NCI-H2196 (cell line): Measurements from ENCODE around the gene ELMO1.

Experiments
- DNase-seq: peaks from one replicate; lab custom pipeline; 2025; ENCODE audit not compliant: unreplicated experiment; lab: John Stamatoyannopoulos, UW

ELMO1 gene

DNA sequence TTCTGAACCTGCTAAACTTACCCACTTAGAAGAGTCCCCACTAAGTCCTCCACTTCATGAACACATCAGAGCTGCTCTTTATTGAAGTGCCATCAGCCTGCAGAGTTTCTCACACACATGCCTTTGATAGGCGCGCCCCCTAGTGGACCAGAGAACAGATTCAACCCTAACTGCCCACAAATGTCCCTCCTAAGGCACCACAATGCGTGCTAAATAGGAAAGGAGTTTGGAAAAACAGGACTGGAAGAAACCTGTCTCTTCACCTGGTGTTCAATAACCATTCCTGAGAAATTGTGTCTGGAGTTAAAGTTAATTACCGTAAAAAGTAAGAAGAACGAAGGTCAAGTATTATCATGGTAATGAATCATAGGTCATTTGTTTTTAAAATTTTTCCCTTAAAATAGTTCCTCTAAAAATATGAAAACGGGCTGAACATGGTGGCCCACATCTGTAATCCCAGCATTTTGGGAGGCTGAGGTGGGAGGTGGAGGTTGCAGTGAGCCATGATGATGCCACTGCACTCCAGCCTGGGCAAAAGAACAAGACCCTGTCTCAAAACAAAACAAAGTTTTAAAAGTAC lies 249.7 kb downstream of the ELMO1 start:
- DNase-seq = peak; percentile 64

DNA sequence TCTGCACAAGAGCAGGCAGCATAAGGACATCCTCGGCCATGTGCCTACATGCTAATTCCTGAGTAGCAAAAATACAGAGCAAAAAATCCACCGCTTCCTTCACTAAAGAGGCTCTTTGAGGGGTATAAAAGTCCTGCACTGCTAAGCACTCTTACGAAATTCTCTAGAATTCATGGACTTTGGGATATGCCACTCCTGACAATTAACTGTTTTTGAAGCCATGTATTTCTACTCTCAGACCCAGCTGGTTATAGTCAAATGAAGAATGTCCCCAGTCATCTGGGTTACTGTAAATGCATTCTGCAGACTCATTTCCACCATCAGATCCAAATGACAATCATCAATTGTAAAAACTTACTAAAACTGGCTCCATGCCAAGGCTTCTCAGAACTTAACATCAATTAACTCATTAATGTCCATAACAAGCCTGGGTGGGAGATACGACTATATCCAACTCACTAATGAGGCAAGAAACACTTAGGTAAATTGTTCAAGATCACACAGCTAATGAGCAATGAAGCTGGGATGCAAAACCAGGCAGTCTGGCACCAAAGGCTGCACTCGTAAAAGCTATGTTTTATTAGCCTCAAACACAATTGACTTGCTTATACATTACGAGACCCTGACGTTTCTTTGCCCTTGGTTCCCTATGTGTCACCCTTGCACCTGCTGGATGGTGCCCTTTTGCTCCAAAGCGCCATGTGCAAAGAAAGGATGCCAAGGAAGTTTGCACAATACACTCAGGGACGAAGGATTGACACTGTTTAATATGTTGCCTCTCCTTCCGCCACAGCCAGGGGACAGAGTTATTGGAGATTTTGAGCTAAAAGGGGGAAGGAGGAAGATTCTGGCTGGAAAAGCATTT lies 250.4 kb downstream of the ELMO1 start:
- no peak for DNase-seq

DNA sequence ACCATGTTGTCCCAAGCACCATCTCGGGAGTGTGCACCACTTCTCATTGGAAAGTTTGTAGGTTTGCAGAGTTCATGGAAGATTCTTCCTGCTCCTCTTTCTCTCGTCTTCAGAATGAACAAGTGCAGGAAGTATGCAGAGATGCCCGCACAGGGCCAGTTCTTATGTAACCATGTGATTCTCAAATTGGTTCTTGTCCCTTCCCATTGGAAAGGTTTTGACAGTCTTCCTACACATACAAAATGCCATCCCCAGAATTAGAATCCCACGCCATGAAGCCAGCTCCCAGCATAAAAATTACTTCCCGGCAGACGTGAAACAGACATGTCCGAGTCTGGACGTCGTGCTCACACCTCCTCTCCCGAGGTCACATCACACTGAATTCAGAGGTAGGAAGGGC lies 251.6 kb downstream of the ELMO1 start:
- no peak for DNase-seq

DNA sequence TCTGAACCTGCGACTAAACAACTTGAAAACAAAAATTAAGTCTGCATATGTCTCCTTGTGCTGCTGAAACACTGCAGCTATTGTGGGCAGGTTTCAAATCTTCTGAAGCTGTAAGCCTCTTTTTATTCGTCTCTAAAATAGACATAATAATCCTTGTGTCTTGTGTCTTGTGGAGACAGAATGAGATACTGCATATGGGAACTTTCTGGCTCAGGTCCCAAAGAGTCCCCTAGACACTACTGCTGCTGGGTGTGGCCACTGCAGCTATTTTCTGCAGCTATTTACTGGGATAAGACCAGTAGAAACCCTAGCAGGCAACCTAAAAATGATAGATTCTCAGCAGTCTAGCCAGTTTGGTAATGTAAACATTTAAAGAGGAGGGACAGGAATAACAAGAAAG lies 252.0 kb downstream of the ELMO1 start:
- no peak for DNase-seq

DNA sequence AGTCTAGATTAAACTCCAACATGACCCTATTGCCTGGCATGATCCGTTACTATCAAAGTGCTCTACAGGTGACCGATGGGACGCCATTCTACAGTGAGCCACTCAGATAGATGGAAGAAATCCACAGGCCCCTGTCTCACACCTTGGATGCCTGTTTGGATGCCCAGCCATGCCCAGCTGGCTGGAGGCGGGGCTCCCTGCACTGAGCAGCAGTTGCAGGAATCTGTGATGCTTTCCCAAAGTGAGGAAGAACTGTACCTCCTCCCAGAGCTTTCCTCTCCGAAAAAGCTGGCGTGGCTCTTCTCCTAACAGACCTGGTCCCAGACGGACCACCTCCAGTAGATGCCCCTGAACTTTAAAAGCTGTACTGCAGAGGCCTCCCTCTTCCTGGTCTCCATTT lies 253.3 kb downstream of the ELMO1 start:
- DNase-seq = no peak

DNA sequence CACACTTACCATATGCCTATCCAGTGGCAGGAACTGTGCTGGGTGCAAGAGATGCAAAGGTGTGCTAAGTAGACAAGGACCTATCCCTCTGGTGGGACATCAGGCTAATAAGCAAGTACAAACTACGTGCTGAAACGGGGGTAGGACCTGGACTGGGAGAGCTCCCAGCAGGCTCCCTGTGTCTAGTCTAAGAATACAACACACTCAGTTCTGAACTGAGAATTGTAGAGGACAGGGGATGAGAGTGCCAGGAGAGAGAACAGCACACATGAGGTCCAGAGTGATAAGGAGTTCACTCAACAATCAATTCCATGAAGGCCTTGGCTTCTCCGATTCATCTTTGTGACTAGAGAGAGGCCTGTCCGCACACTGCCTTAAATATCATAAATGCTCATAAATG lies 253.7 kb downstream of the ELMO1 start:
- DNase-seq = no peak

DNA sequence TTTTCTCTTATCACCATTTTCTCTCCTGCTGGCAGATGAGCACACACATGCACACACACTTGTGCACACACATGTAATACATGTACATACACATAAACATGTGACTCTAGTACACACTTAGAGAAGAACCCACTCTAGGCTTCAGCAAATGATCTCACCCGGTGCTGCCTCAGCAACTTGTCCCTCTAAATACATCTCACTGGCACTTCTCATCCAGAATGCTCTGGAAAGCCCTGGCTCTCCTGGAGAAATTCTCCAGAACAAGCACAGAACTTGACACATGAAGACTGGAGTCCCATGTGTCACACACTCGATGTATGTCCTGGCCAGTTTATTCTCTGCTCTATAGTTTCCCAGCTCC lies 254.9 kb downstream of the ELMO1 start:
- DNase-seq = no peak

DNA sequence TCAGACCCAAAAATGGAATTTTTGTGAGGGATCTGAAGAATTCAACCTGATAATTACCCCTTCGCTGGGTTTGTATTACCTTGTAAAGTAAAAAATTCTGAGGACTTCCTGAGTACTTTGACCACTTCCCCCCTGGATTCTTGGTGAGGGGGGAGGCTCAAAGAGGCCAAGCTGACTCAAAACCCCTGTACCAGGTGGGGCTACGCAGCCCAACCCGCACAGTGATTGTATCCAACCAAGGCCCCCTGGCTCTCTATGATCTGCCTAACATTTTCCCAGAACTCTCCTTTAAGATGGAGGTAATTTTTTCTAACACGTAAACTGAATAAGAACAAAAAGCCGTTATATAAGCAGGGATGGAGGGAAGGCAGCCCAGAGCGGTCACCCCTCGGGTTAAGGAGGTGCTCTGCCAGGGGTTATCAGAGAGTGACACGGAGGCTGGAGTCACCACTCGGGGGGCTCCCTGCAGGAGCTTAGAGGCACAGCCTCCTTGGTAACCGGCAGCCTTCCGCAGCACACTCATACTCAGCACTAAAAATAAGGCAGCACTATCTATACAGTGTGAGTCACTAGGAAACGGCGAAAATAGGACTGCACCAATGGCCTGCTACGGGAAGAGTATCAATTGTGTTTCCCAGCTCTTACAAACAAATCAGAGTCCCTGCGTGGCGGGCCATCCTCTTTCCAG lies 255.4 kb downstream of the ELMO1 start:
- DNase-seq = no peak

DNA sequence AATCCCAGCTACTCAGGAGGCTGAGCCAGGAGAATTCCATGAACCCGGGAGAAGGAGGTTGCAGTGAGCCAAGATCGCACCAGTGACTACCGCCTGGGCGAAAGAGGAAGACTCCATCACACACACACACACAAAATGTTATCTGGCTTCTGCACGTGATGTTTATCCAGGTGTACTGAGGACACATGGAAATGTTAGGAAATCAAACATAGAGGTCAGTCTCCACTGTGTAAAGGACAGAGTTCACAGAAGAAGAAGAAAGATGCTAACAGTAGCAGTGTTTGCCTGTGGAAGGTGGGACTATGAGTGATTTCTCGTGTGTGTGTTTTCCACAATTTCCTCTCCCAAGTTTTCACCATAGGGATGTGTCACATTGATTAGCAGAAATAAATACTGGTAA lies 256.9 kb downstream of the ELMO1 start:
- DNase-seq = no peak

DNA sequence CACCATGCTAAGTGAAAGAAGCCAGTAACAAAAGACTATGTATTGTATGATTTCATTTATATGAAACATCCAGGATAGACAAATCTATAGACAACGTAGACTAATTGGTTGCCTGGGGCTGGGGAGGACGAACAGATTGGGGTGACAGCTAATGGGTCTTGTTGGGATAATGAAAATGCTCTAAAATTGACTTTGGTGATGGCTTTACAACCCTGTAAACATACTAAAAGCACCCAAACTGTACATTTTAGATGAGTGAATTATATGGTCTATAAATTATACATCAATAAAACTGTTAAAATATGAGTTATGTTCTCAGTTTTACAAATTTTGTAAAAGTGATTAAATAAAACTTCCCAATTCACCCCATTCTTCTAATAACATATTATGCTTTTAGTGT lies 261.5 kb downstream of the ELMO1 start:
- DNase-seq = no peak

DNA sequence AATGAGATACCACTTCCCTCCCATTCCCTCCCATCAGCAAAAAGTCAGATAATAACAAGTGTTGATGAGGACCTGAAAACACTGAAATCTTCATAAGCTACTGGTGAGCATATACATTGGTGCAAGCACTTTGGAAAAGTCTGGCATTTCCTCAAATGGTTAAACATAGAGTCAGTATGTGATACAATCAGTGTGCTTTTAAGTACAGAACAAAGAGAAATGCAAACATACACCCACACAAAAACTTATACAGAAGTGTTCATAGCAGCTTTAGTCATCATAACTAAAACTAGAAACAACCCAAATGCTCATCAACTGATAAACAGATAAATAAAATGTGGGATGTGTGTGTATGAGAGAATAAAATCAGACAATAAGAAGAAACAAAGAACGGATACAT lies 261.9 kb downstream of the ELMO1 start:
- no peak for DNase-seq

DNA sequence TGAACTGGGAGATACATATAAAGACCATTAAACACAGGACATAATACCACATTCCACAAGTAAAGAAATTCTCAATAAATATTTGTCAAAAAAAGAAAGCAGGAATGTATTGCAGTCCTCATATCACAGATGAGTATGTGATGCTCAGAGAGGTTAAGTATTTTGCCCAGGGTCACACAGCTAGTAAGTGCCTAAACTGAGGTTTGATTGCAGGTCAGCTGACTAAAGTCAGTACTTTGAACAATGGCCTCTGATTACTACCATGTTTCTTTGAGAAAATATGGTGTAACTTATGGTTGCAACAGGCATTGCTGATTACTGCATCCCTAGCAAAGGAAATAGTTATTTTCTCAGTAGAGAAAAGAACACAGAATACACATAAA lies 267.1 kb downstream of the ELMO1 start:
- no peak for DNase-seq

DNA sequence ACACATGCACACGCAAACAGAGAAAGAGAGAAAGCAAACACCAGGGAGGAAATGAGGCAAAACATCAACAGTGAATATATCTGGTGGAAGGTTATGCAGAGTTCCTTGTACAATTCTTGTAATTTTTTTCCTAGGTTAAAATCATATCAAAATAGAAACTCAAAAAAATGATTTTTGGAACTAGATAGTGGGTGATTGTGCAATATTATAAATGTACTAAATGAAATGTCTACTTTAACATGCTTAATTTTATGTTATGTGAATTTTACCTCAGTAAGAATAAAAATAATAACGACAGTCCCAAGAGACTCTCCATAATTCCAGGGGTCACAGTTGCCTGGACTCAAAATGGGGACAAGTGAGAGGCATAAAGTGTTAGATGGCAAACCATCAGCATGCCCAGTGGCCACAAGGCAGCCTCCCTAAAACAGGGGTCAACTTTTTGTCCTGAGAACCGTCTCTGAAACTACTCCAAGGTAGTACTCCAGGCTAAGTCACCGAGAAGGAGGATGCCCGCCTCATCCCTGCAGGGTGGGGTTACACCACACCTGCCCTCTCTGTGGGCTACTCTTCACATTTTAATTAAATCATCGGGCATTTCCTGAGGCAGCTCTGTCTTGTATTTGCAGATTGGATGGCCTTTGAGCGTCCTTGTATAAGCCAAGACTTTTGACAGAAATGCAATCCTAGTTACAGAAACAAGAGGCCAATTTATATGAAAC lies 267.7 kb downstream of the ELMO1 start:
- no peak for DNase-seq

DNA sequence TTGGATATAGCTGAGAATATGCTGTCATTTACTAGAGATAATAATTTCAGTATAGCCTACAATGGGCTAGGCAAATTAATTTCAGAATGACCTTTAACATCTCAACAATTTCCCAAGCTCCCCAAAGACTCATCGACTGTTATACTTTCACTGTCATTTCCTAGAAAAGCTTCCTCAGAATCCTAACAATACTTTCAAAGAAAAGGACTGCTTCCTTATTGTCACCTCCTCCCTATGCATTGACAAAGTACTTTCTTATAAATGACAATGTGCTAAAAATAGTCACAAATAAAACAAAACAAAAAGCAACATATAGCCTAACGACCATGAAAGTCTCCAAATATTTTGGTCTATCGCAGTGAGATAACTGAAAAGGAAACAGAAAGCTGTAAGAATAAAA lies 272.6 kb downstream of the ELMO1 start:
- no peak for DNase-seq

DNA sequence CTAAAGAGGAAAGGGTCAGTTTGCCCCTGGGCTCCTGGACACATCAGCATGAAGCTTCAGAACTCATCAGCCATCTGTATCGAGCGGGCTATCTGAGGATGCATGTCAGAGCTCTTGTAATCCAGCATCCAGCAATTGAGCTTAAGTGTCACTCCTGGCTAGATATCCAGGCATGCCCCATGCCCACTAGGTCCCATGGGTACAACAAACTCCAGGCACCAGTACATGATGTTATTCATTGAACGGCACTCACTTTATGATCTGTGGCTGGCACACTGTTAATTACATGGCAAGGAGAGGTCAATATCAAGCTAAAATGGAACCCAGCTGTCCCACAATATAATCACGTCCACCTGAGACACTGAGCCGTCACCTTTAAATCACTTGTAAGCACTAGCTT lies 274.2 kb downstream of the ELMO1 start:
- DNase-seq = no peak

DNA sequence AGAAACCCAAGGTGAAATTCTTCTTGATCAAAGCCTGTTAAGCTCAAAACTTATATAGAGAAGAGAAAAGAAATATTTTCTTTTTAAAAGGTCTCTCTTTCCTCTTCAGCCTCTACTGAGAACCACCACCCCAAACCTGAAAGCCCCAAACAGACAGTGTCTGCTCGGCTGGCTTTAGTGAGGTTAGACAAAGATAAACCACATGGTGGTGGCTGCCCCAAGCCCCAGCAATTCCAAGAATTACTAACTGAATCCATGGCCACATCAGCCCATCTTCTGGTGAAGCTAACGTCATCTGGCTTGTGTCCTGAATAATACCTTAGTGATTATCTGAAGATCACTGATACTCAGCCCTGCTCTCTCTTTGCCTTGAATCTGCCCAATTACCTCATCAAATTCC lies 275.0 kb downstream of the ELMO1 start:
- DNase-seq = no peak

DNA sequence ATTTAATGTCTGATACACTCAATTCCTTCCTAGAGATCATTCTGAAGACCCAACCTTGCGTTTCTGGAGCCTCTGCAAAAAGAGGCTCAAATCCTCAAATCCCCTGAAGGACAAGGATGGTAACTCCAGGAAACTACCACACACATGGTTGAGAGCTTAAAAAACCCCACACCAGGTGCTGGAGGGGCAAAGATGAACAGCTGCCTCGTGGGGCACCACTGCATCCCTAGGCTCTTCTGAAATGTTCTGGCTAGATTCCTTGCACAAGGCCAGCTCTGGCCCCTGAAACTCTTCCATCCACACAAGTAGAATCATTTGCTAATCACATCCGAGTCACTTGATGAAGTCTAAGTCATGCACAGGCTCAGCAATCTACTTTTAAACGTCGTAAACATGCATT lies 286.6 kb downstream of the ELMO1 start:
- no peak for DNase-seq

DNA sequence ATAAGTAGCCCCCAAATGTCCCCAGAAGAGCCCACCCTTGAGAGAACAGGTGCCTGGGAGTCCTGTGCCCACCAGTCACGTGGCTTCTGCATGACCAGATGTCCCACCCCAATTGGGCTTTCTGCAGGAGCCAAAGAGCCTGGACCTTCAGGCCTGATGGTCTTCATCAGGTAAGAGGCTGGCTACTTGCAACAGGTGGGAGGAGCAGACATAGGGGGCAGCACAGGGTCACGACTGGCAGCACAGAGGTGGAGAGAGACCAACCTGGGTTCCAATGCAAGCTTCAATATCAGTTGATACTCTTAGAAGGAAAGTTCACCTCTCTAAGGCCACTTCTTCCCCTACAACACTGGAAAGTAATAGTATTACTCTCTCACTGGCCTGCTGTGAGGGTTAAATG lies 288.0 kb downstream of the ELMO1 start:
- no peak for DNase-seq

DNA sequence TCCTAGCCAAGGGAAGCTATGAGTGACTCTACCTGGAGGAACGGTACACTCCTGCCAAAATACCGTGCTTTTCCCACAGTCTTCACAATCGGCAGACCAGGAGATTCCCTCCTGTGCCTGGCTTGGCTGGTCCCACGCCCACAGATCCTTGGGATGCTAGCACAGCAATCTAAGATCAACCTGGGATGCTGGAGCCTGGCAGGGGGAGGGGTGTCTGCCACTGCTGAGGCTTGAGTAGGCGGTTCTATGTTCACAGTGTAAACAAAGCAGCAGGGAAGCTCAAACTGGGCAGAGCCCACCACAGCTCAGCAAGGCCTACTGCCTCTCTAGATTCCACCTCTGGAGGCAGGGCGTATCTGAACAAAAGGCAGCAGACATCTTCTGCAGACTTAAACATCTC lies 295.3 kb downstream of the ELMO1 start:
- DNase-seq = no peak

DNA sequence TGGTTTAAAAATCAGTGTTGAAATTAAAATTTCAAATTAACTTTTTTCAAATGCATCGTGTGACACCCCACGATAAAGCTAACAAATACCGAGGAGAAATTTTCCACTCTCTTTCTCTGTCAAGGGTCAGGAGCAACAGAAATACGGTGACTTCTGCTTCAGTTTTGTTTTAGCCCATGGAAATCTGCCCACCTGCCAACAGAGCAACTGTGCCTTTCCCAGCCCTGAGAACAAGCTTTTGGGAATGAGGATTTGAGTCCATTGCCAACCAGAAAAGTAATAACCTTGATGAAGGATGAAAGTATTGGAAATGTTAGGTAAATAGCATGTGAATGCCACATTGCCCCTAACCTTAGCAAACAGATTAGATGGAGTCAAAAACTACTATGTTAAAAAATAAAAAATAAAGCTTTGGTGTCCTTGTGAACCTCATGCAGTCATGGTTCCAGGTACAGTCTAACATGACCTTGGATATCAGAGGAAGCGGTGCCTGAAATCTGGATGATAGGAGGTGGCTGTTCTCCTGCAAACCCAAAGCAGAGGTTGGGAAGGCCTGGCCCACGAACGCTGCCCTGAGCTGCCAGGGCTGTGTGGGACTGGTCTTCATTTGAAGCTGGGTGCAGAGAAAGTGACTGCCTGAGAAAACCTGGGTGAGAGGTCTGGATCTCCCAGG lies 296.8 kb downstream of the ELMO1 start:
- no peak for DNase-seq

DNA sequence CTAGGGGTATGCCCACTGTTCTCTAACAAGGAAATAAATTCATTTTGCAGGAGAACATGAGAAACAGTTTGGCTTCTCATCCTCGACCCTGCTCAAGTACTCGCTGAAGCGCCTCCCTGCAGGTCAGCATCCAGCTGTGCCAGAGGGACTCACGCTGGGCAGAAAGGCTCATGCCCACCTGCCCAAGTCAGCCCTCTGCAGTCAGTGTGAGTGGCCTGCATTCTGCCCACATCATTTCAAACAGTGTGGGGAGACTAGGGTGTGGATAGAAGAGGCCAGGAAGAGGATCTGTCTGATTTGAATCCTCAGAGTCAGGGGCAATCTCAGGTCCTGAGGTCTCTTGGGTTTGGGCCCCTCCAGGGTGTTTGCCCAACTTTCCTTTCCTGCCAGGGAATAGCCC lies 297.8 kb downstream of the ELMO1 start:
- no peak for DNase-seq
